ENCODE results near the gene NME4. TPM values are rescaled to one million over a fixed set of nuclear protein-coding genes. Genes with fewer than 3 reads are reported as not detected.
A peak's percentile ranks its signal among the peaks of the same experiment; 100 is the strongest.
"Not testable (repeated sequence)": the region's sequence is repeated elsewhere in the genome, so short reads cannot be mapped to it uniquely, and the experiment has no call there.

NME4 gene
- total RNA-seq (2021) (261 and 321 TPM in 2 replicates), Bru-seq, nascent RNA (percentile 67 among the genes with signal in this experiment), BruChase-seq, experiment 1, labeled RNA remaining after a 2-hour chase (percentile 76 among the genes with signal in this experiment), BruChase-seq, experiment 2, labeled RNA remaining after a 6-hour chase (percentile 84 among the genes with signal in this experiment)
- long read RNA-seq, transcript NME4-201 (5 exons, 995 nt): major isoform, 164 of 516 reads
- long read RNA-seq, transcript NME4-211 (6 exons, 1,193 nt): minor isoform, 7 of 516 reads
- long read RNA-seq, partial matches to known transcripts: 322 of 516 reads
- long read RNA-seq, other reads (novel, unspliced or antisense): 11 of 516 reads

DNA sequence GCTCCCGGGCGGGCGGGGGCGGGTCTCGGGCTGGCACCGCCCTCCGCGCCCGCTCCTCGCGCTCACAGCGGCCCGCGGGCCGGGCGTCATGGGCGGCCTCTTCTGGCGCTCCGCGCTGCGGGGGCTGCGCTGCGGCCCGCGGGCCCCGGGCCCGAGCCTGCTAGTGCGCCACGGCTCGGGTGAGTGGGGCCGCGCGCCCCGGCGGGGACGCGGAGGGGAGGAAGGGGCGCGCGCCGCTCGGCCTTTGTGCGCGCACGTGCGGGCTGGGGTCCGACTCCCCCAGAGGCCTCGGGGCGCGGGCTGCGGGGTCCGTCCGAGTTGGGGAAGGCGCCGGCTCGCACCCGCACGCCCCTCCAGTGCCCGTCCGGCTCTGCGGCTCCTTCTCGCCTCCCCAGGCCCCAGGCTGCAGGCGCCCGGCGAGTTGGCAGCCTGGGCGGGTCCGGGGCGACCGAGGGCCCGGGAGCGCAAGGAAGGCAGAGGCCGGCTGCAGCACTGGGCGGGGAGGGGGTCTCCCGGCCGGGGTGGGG, at the start of gene NME4:
Gene NME4 (plus strand): TSS at position 65 of the 527 bp plus-strand sequence. CDS start 24 bp downstream, at position 89.
- H3K27ac ChIP-seq (ENCODE audit: low read depth, low read length, poor library complexity, severe bottlenecking): peak within 1 kb of the TSS; percentile 80
- ChIA-PET POLR2A (ENCODE audit: low non-redundant PET) (interaction anchor here (0.6 kb wide), 1 partner anchor 238 kb away, joined by 3 read pairs; no protein-coding TSS in a partner anchor), CTCF (no interaction called here)
- no TSS peak for BruUV-seq (replicated peaks)
- peak; percentile 71 for DNase-seq (ENCODE audit: low spot score)
- no peaks in the 10 kb centered on the region for H3K27me3 ChIP-seq (replicated peaks; ENCODE audit: insufficient read depth, low read depth, low read length, poor library complexity)
- peak within 1 kb of the TSS; percentile 69 for H3K4me3 ChIP-seq (ENCODE audit: low read depth, low read length, poor library complexity, severe bottlenecking)
- H3K9me3 ChIP-seq (ENCODE audit: low read depth, low read length, poor library complexity, severe bottlenecking): no peaks in the 10 kb centered on the region
- intact Hi-C loops (cut with micrococcal nuclease; ENCODE audit: unreplicated experiment): no loop called here
- peaks cover 21% of the 10 kb centered on the region for H3K36me3 ChIP-seq (ENCODE audit: insufficient read depth, low read length, poor library complexity, severe bottlenecking)
- no peak for TF ChIP-seq EZH2 (IDR thresholded peaks at IDR 0.05; ENCODE audit: borderline replicate concordance, low read depth, low read length, poor library complexity, severe bottlenecking)
- TF ChIP-seq CTCF (conservative IDR thresholded peaks at IDR 0.05; ENCODE audit: low read depth, low read length): no peak
- H3K4me1 ChIP-seq (ENCODE audit: insufficient read depth, low read length, poor library complexity, severe bottlenecking): peaks cover 17% of the 10 kb centered on the region

DNA sequence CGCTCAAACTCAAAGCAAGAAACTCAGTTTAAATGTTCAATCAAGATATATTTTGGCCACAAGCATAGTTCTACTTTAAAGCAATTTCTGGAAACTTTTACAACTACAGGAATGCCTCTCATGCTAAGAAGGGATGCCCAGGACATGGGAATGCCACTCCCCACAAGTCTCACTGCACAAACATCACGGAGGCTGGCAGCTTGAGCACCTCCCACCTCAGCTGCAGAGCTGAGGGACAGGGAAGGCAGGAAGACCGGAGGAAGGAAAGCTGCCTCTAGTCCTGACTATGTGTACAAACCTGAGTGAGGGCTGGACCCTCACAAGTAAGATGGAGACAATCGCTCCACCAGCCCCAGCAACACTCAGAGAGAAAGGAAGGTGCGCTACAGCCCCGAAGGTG, 49.8 kb upstream of the NME4 start:
- CTCF ChIA-PET: no interaction called here

DNA sequence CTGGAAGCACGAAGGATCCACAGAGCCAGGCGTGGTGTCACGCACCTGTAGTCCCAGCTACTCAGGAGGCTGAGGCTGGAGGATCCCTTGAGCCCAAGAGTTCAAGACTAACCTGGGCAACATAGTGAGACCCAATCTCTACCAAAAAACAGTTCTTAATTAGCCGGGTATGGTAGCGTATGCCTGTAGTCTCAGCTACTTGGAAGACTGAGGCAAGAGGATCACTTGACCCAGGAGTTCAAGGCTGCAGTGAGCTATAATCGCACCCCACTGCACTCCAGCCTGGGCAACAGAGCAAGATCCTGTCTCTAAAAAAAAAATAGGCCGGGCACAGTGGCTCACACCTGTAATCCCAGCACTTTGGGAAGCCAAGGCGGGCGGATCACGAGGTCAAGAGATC, 48.5 kb upstream of the NME4 start:
- CTCF ChIA-PET: not testable (repeated sequence)

More for the DNA sequence above, 49.8 kb upstream of the NME4 start:
- no peak for TF ChIP-seq EZH2 (IDR thresholded peaks at IDR 0.05; ENCODE audit: borderline replicate concordance, low read depth, low read length, poor library complexity, severe bottlenecking)
- TF ChIP-seq CTCF (conservative IDR thresholded peaks at IDR 0.05; ENCODE audit: low read depth, low read length): no peak
- H3K36me3 ChIP-seq (ENCODE audit: insufficient read depth, low read length, poor library complexity, severe bottlenecking): peaks cover 30% of the 10 kb centered on the region
- H3K4me1 ChIP-seq (ENCODE audit: insufficient read depth, low read length, poor library complexity, severe bottlenecking): no peaks in the 10 kb centered on the region
- no TSS peak for BruUV-seq (replicated peaks)
- peak overlapping the region; percentile 23 for H3K27ac ChIP-seq (ENCODE audit: low read depth, low read length, poor library complexity, severe bottlenecking)
- DNase-seq (ENCODE audit: low spot score): no peak
- H3K9me3 ChIP-seq (ENCODE audit: low read depth, low read length, poor library complexity, severe bottlenecking): no peaks in the 10 kb centered on the region
- intact Hi-C loops (cut with micrococcal nuclease; ENCODE audit: unreplicated experiment): no loop called here
- H3K4me3 ChIP-seq (ENCODE audit: low read depth, low read length, poor library complexity, severe bottlenecking): no peak overlapping the region
- POLR2A ChIA-PET (ENCODE audit: low non-redundant PET): no interaction called here
- no peaks in the 10 kb centered on the region for H3K27me3 ChIP-seq (replicated peaks; ENCODE audit: insufficient read depth, low read depth, low read length, poor library complexity)

More for the DNA sequence above, 48.5 kb upstream of the NME4 start:
- BruUV-seq (replicated peaks); DNase-seq (ENCODE audit: low spot score); H3K4me1 ChIP-seq (ENCODE audit: insufficient read depth, low read length, poor library complexity, severe bottlenecking); H3K27me3 ChIP-seq (replicated peaks; ENCODE audit: insufficient read depth, low read depth, low read length, poor library complexity); H3K4me3 ChIP-seq (ENCODE audit: low read depth, low read length, poor library complexity, severe bottlenecking); H3K27ac ChIP-seq (ENCODE audit: low read depth, low read length, poor library complexity, severe bottlenecking); intact Hi-C loops (cut with micrococcal nuclease; ENCODE audit: unreplicated experiment); POLR2A ChIA-PET (ENCODE audit: low non-redundant PET); H3K9me3 ChIP-seq (ENCODE audit: low read depth, low read length, poor library complexity, severe bottlenecking): not testable (repeated sequence)
- H3K36me3 ChIP-seq (ENCODE audit: insufficient read depth, low read length, poor library complexity, severe bottlenecking): peaks cover 25% of the 10 kb centered on the region

Measured in A673 (cell line).